HG02884 (cell line): ENCODE measurements around the gene SNX19.
"Not testable (repeated sequence)": the region's sequence is repeated elsewhere in the genome, so short reads cannot be mapped to it uniquely, and the experiment has no call there.

Experiments used
- ATAC-seq: cut with Tn5 transposase; IDR thresholded peaks from one replicate; pipeline ENCODE4 v1.9.1; 2021; ENCODE audit warnings: mild to moderate bottlenecking, moderate library complexity; ENCODE audit not compliant: unreplicated experiment

Gene SNX19

DNA sequence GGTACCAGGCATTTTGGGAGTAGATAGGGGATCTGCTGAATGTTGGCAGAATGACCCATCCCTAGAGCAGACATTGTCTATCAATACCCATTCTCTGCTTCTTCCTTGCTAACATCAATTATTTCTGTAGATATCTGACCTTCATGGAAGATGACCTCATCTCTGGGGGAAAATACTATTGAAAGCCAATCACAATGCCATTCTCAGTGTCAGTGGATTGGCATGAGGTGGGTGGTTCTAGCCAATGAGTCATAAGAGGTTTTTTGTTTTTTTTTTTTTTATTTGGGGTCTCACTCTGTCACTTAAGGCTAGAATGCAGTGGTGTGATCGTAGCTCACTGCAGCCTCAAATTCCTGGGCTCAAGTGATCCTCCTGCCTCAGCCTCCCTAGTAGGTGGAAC is 42.5 kb downstream of the SNX19 start:
- no peak for ATAC-seq

DNA sequence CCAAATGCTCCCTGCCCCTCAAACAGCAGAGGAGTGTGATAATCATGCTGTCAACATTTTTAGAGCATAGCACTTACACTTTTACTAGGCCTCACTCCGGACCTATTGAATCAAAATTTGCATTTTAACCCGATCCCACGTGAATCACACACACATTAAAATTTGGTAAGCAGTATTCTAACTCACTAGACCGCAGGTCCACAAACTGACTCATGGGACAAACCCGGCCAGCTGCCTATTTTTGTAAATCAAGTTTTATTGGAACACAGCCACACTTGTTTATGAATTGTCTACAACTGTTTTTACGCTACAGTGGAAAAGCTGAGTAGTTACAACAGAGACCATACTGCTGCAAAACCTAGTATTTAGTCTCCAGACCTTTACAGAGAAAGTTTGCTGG is 43.3 kb downstream of the SNX19 start:
- ATAC-seq, result no peak

DNA sequence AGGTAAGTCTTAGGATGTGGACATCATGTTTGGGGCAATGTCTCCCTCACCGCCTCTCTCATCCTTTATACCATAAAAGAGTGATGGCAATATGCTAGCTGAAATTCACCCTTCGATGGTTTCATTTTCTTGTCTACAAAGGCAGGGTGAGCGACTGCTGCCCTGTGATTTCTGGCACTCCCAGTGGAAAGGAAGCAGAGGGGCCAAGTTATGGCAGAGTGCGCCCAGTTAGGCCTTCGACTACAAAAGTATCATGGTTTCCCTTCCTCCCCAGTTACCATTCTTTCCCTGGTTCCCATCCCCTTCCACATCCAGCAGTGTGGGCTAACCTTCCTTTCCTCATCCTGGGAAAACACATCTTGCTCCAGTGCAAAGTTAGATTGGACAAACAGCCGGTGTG is 43.8 kb downstream of the SNX19 start:
- ATAC-seq, result no peak

DNA sequence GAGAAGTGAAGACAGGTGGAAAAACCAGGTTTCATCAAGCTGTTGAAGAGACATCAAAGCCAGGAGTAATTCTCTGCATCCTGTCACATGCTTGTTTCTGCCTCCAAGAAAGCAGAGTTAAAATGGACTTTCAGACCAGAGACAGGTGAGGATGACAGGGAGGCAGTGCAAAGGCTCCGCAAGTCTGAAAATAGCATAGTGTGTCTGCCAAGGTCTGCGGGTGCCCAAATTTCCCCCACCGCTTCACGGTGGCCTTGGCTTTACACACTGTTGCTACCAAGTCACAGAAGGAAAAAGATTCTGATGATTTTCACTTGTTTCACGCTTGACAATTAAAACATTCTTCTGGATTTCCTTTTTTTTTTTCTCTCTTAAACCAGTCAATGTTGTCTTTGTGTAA is 44.2 kb downstream of the SNX19 start:
- no peak for ATAC-seq

DNA sequence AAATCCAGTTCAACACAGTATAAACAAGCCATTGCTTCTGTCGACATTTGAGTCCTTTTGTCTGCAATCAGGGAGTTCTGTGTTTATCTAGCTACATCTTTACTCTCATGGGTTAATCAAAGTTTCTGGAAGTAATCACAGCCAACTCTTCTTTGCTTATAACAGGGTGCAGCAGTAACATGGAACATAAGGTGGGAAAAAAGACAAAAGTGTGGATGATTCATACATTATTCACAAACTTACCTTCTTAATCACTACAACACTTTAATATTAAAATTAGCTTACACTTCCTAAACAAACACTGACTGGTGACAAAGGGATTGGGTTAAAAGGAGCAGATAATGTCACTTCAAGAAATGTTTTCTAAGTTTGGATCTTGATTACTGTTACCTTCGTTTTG is 44.7 kb downstream of the SNX19 start:
- no peak for ATAC-seq

DNA sequence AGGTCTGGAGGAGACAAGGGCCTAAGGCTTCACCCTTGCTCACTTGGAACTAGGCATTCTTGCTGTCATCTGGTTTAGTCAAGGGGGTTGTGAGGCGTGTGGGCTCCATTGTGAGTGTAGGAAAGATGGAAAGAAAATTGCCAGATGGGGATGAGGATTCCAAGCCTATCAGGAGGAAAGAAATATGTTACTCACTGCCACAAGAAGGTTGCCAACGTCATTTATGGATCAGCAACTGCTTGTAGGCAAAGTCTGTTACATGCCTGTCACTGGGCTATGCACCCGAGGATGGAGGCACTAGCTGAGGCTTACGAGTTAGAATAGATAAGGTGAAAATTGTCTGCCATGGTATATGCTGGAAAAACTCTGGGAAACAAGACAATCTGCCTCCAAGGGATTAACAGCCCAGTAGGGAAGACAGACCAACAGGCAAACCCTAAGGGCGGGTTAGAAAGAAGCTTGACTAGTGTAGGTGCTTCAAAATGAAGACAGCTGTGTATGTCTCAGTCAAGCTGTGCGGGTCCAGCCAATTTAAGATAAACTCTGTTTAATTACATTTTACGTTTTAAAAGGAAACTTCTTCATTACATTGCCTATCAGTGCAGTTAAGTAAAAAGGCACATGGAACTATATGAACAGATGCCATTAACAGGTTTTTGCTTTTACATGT is 47.4 kb downstream of the SNX19 start:
- ATAC-seq, result no peak

DNA sequence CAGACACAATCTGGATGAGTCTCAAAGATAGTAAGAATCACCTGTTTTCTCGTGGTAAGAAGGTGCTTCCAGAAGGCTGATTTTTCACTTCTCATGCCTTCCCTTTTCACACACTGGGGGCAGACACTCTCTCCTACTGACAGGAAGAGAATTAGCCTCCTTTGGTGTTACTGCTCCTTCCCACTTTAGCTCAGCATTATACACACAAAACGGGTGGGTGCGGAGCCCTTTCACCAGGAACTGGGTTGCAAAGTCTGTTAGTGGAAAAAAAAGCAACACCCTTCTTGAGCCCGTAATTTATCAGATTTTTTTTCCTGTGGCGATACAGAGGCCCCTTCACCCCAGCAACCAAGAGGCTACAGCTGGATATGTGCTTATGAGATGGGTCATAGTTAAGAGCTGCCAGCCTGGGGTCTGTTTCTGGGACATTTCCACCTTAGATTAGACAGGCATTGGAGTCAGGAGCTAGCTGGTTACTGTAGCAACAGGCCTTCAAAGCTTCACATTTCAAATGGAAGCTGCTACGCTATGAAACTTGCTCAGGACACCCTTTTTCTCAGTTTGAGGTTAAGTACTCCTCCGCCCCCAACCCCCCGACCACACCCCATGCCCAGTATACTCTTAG is 48.1 kb downstream of the SNX19 start:
- ATAC-seq, result no peak

DNA sequence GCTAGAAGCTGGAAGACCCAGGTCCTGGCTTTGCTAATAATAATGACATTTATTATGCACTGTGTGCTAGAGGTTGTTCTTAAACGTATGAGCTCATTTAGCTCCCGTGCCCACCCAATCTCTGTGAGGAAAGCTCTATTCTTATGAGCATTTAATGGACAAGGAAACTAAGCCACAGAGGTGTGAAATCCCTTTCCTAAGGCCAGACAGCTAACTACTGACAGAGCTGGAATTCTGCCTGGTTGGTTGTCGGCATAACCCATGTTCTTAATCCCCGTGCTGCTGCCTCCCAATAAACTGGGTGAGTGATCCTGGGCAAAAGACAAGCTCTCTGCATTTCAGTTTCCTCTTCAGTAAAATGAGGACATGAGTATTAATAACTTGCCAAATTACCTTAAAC is 49.4 kb downstream of the SNX19 start:
- no peak for ATAC-seq

DNA sequence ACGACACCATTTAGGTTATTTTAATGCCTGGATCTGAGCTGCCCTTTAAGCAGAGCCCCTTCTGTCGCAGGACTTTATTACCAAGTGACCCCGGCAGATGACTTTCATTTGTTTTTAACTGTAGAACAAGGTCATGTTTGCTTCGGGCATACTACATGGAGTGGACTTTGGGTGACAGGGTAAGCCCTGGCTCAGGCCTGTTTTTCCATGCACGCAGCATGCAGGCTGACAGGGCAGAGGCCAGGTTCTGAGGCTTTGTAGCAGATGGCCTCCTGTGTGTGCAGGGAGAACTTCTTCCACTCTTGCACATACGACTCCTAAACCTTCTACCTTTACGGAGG is 50.5 kb downstream of the SNX19 start:
- ATAC-seq, result no peak

DNA sequence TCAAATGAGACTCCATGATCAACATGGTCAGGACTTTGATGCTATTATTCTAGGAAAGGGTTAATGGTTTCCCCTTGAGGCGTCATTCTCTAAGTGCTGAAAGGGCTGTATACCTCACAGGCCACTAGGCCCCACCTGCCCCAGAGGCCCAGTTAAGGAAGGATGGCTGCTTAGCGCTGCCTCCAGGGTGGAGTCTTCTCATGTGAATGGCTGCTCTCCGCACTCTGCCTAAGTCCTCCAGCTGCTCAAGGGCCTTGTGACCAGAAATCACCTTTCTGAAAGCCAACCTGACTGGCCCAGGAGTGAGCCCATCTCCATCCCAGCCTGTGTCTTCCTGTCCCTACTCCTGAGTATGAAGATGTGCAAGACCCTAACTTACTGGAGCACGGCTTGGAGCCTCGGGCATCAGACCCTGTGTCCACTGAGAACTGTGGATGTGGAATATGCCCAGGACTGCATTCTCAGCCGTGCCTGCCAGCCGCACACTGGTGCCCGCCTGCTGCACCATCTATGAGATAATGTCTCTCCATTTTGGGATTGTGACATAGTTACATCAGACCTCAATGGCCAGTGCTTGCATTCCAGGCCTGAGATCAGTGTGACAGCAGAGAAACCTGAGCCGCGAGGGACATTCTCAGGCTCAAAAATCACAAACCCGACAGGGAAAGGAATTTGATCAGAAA is 51.0 kb downstream of the SNX19 start:
- ATAC-seq, result no peak

DNA sequence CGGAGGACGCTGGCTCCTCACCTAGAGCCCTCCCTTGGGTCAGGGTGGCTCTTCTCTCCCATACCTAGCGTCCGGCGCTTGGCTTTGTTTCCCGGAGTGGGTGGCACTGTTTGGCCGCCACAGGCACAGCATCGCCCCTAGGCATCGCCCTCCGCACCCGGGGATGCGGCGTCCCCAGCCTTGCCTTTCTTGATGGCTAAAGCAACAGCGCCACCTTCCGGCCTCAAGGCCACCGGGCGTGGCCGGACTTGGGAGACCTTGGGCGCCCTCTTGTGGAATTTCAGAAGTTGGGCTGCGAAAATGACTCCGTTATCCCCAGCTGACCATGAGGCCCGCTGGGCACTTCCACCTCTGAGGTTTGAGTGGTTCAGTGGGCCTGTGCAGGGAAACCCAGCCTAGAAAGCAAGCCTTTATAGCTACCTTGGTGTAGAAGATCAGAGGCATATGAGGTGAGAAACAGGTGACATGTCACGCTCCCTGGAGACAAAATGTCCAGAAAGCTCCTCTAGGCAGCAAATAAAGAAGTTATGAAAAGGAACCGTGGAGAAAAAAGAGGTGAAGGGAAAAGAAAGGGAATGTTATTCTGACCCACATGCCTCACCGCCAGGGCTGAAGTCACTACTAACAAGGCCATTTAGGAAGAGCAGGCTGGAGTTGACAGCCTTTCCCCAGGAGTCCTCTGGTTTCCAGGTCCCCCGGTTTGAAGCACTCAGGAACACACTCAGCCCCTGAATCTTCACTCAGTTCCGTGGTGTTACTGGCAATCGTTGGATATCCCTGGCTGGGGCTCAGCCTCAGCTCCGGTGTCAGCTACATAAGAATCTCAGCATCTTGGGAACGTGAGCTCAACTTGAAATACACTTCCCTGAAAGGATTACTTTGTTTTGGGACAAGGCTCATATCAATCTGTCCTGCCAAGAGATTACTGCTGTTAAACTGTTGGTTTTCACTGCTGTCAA is 54.1 kb downstream of the SNX19 start:
- ATAC-seq, result peak; percentile 74

DNA sequence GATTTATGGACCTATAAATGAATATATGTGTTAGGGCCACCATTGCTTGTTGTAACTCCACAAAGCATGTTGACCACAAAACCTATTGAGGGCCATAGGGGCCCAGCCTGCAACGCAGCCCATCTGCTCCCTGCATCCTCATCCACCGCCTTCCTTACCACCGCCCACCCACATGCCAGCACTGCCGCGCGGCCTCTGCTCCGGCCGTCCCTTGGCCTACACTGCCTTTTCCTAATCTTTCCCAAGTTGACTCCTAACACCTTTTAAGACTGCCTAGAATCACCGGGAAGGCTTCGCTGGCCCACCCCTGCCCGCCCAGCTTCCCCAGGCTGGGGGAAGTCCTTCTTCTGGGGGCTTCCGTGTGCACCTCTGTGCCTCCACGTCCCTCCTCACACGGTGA is 55.0 kb downstream of the SNX19 start:
- no peak for ATAC-seq

DNA sequence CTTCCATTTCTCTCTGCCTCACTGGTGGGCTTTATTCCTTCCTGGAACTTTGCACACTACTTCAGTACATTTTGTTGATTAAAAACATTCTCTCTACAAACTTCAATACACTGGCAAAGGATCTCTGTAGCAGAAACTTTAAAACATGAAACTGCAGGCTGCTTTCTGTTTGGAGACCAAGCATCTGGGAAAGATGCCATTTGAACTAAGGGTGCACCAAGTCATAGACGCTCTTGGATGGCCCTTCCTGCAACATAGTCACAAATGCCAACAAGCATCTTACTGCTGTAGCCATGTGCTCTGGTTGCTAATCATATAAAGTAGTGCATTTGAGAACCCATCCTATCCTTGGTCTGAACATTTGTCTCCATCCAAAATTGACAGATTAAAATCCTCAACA is 56.4 kb downstream of the SNX19 start:
- no peak for ATAC-seq

DNA sequence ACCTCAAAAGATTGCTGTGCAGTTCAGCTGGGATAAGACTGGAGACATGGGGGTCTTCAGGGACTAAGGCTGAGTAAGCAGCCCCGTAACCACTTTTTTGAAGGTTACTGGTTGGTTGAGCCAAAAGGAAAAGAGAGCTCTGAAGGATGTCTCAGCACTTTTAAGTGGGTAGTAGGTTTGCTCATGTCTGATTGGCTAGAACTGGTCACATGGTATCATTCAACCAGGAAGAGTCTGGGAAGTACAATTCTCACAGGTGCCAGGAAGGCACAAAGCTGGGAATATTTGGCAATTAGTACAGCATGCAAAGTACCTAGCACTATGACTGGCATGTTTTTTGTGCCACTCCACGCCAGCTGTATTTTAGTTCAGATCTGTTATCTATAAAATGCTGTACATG is 58.1 kb downstream of the SNX19 start:
- ATAC-seq, result no peak

DNA sequence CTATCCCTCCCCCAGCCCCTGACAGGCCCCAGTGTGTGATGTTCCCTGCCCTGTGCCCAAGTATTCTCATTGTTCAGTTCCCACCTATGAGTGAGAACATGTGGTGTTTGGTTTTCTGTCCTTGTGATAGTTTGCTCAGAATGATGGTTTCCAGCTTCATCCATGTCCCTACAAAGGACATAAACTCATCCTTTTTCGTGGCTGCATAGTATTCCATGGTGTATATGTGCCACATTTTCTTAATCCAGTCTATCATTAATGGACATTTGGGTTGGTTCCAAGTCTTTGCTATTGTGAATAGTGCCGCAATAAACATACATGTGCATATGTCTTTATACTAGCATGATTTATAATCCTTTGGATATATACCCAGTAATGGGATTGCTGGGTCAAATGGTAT is 60.6 kb downstream of the SNX19 start:
- not testable (repeated sequence) for ATAC-seq

DNA sequence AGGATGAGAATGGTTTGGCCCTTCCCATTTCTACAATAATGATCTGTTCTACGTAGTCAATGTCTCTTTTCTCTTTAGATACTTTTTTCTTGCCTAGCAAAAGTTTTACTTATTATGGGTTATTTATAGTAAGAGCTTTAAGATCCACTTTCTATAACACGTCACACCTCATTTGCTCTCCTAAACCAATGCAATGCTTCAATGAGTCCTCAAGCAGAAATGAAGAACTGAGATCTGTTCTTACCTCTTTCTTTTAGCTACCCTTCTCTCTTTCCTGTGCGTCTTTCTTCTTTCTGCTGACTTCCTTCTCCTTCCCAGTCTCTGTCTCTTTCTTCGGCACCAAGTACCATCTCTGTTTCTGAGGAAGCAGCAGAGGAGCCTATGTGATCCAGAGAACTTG is 61.8 kb downstream of the SNX19 start:
- ATAC-seq, result peak; percentile 66

DNA sequence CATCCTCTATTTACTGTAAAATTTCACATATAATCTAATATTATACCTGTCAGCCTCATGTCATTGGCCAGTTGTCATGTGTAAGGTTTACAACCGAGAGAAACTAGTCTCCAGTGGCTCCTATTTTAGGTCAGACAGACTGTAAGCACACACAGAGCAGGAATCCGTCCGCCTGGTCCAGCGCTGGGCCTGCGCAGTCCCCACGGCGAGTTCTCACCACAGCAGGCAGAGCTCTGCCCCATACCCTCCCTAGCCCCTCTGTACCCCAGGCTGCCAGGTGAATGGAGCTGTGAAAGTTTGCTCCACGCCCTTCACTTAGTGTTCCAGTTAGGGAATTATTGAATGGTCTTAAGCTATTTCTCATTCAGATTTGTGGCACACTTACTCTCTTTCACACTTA is 63.7 kb downstream of the SNX19 start:
- ATAC-seq, result no peak

DNA sequence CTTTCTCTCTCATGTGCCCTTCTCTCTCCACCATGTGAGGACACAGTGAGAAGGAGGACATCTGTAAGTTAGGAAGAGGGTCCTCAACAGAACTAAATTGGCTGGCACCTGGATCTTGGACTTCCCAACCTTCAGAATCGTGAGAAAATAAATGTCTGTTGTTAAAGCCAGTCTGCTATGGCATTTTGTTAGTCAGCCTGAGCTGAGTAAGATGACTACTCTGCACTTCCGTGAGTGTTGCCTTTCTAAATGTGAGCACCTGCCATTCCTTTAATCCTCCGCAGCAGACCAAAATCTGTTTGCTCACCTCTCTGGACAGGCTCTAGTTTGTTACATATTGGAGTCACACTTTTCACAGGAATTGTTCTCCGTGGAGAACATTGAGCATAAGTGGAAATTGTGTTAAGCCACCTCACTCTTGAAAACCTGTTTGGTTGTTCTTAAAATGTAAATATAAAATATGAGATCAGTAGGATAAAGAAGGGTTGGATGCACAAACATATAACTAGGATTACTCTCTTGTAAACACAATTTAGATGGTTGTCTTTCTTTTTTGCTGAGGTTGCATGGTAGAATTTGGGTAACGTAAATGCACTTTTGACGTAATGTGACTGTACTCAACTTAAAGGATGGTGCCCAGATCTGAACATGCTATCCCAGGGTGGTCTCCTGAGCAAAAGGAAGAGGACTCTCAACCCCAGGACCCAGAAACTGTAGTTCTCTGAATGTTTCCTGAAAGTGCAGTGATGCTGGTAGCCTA is 65.9 kb downstream of the SNX19 start:
- no peak for ATAC-seq

DNA sequence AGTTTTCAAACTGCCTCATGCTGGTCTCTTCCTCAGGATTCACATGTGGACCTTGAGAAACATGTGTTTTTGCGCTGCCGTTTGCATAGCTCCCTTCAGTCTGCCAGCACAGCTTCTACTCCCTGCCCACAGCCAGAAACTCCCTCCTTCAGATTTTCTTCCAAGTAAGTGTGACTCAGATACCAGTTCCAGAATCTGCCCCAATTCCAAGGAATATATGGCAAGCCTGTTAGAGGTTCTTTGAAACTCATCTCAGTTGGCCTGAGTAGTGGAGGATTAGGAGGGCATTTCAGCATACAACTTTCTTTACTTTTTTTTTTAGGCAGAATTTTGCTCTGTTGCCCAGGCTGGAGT is 67.1 kb downstream of the SNX19 start:
- no peak for ATAC-seq

DNA sequence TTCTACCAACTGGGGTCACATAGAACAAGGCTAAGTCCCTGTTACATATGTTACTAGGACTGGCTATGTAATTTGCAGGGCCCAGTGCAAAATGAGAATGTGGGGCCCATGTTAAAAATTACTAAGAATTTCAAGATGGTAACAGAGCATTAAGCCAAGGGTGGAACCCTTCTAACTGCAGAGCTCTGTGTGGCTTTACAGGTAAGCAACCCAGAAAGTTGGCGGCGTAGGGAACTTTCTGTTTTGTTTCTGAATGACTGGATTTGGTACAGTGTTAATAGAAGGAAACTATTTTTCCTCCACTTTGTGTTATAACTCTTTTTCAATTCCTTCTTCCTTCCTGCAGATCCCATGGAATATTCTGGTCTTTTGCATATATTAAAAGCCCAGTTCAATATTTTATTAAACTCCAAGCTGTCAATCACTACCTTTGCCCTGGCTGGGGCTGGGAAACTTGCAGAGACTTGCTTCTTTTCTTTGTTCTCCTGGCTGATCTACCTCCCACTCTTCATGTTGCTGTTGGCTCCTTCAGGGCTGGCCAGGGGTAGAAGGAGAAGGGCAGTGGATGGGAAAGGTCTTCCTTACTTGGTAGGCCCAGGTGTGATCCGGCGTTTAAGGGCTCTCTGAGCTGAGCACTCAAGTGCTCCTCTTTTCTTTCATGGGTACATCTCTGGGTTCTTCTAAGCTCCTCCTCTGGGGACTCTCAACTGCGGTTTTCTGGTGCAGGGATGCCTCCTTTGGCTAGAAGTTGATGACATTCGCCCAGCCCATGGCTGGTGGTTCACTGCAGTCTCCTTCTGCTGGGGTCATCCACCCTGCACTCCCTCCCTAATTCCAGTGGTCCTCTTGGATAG is 67.7 kb downstream of the SNX19 start:
- ATAC-seq, result no peak
